ENCODE data around the gene PLA2G2A.
"Not testable (repeated sequence)": the region's sequence is repeated elsewhere in the genome, so short reads cannot be mapped to it uniquely, and the experiment has no call there.

The PLA2G2A gene

DNA sequence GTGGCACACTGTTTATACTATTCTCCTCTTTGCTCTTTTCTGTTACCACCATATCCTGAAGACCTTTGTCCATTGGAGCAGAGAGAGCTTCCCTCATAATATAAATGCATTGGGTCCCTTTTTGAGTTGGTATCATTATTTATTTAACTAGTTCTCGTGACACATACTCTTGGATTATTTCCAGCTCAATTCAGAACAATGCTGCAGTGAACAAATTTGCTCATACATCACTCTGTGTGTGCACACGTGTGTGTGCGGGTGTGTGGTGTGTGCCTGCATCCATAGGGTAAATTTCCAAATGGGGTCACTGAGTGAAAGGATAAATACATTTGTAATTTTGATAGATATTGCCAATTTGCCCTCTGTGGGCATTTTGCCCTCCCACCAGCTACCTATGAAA is 5.8 kb downstream of the PLA2G2A start:
- no peak for DNase-seq

GRCh38 chr1:19971664-19972063 is 7.8 kb downstream of the PLA2G2A start:
- DNase-seq = no peak

- DNase-seq = no peak
Observed at GRCh38 chr1:19969898-19970660, 9.3 kb downstream of the PLA2G2A start.

DNA sequence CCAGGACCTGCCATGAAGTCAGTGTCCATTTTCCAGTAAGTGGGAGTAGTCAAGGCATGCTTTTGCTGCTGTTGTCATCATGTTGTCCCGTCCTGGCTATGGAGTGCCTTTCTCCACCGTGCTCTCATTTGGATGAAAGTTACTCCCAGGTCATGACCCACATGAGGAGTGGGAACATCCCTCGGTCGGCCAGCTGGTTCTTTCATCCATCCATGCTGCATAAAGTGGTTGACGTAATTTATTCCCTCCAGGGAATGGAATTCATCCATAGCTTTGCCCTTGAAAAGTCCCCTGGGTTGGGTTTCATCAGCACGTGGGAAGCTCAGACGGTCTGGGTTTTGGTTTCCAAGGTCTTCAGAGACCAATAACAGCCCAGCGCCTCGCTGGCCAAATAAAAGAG is 11.6 kb downstream of the PLA2G2A start:
- no peak for DNase-seq

DNA sequence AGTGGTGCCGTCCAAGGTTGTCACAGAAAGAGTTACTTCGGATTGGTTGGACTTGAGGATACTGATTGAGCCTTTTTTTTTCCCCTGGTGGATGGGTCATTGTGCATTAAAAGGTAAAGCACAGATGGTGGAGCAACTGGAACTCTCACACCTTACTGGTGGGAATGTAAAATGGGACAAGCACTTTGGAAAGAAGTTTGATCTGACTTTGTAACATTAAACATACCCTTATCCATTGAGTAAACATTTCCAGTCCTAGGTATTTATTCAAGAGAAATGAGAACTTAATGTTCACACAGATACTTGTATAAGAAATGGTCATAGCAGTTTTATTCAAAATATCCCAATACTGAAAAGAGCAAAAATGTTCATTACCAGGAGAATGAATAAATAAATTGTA is 14.9 kb downstream of the PLA2G2A start:
- DNase-seq = no peak

DNA sequence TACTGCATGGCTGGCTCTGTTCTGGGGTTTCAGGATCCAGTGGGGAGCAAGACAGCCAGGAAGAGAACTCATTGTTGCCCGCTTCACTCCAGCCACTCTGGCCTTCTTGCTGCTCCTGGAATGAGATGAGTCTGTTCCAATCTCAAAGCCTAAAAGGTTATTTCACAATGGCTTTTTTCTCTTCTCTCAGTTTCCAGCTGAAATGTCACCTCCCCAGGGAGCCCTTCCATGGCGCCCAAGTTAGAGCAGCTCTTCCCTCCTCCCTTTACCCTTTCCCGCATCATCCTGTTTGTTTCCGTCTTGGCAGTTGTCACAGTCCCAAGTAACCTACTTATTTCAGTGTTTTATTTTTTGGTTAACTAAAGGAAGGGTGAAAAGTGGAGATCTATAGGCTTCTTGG is 15.8 kb downstream of the PLA2G2A start:
- DNase-seq = no peak

- no peak for DNase-seq
Observed at GRCh38 chr1:19960591-19960990, 18.8 kb downstream of the PLA2G2A start.

- DNase-seq = no peak
Observed at GRCh38 chr1:19957779-19958178, 21.6 kb downstream of the PLA2G2A start.

GRCh38 chr1:19955534-19956170 is 23.8 kb downstream of the PLA2G2A start:
- no peak for DNase-seq

GRCh38 chr1:19954059-19954458 is 25.4 kb downstream of the PLA2G2A start:
- DNase-seq = no peak

- DNase-seq = peak; percentile 72
Observed at GRCh38 chr1:19949016-19949415, 30.4 kb downstream of the PLA2G2A start.

GRCh38 chr1:19946971-19947370 is 32.4 kb downstream of the PLA2G2A start:
- no peak for DNase-seq

DNA sequence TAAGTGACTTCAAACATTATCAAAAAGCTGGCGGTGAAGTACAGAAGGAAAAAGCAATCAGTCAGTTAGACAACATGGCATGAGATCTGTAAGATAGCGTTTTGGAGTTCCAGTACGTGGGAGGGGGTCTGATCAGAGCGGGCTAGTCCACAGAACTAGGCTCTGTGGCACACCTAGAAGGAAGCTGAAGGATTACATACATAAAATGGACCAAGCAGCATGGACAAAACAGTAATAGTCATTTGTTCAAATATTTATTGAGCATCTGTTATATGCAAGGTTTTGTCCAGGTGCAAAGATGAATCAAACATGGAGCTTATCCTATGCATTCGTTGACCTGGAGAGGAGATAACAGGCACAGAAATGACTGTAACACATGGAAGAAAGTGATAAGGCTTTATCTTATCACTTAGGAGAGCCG is 33.1 kb downstream of the PLA2G2A start:
- DNase-seq = no peak

GRCh38 chr1:19945914-19946313 is 33.5 kb downstream of the PLA2G2A start:
- no peak for DNase-seq

- no peak for DNase-seq
Observed at GRCh38 chr1:19942657-19943056, 36.8 kb downstream of the PLA2G2A start.

- DNase-seq = no peak
Observed at GRCh38 chr1:19942088-19942487, 37.3 kb downstream of the PLA2G2A start.

DNA sequence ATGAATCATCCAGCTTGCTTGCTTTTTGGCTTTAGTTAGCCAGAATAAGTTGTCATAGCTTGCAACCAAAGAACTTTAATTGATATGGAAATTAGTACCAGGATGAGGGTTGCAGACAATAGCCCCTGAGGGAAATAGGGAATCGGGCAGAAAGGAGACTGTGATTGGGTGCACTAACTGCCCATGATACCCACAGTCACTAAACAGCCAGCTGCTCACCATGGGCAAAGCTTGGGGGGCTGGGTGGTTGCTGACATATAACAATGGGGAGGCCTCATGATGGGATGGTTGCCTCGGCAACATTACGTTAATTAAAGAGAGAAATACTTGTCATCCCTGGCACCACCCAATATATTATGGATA is 38.2 kb downstream of the PLA2G2A start:
- DNase-seq = no peak

DNA sequence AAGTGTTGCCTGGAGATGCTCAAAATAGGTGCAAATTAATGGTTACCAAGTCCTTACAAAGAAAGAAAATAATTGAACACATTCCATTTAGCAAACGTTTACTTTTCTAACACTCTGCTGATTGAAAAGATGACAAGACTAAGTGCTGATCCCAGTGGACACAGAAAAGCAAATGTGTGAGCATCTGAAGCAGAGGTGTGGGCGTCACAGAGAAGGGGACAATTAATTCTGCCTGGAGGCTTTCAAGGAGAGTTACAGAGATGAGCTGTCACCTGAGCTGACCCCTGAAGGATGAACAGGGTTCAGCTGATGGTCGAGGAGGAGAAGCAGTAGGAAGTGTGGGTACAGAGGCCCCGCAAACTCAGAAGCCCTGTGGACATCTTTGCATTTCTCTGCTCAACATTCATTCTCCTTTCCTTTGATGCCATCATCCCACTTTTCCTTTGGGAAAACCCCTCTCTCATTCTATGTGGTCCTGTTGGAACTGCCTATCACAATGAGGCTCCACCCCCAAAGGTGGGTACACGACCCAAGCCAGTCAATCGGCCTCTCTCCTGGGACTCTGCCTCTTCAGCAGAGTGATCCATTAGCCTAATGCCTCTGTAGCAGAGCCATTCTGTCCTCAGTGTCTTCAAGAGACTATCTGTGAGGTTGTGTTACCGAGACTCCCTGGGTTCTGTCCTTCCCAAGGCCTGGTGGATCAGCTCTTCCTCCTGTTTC is 38.8 kb downstream of the PLA2G2A start:
- no peak for DNase-seq

DNA sequence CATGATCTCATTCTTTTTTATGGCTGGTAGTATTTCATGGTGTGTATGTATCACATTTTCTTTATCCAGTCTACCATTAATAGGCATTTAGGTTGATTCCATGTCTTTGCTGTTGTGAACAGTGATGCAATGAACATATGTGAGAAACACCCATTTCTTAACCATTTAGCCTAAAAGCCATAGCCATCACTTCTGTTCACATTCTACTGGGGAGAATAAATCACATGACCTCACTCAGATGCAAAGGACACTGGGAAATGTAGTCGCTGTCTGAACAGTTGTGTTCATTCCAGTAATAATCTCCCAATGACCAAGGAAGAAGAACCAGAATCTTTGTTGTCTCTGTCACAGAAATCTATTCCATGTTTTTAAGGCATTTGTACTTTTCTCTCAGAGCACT is 40.9 kb downstream of the PLA2G2A start:
- DNase-seq = no peak

DNA sequence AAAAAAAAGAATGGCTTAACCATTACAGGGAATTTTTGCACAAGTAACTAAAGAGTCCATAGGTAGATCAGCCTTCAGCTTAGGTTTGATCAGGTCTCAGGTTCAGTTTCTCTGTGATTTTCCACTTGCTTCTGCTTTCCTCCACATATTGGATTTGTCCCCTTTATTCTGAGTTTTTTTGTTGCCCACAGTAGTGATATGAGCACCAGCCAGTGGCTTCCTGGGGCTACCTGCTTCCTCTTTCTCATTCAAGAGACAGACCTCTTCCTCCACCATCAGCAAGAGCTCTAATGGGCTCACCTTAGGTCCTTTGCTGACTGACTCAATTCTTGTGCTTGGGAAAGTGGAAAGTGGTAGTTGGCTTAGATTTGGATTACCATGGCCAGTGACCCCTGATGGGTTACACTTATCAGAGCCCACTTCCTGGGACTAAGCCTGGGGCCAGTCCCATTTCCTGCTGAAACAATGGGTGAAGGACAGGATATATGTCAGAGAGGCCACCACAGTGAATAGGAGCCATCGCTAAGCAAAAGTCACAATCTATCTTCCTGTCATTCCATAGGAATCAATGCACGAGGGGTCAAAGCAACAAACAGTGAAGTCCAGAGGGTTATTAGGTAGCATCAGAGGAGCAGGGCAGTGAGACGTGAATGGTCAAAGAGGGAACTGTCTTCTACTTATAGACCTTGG is 43.2 kb downstream of the PLA2G2A start:
- no peak for DNase-seq

- no peak for DNase-seq
Observed at GRCh38 chr1:19934336-19934735, 45.1 kb downstream of the PLA2G2A start.

DNA sequence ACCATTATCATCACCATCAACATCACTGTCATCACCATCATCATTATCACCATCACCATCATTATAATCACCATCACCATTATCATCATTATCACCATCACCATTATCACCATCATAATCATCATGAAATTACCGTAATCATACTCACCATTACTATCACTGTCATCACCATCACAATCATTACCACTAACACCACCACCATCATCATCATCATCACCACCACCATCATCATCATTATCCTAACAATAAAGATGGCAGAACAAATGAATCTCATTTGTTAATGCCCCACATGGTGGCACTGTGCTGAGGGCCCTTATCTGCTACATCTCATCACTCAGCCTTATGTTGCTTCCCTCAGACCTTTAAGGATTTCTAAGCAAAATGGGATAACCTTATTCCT is 46.6 kb downstream of the PLA2G2A start:
- DNase-seq = no peak

- DNase-seq = not testable (repeated sequence)
Observed at GRCh38 chr1:19927130-19927421, 52.3 kb downstream of the PLA2G2A start.

Data from fibroblast of skin of back (primary cell).